ENCODE results near the gene NWD2. TPM values are rescaled to one million over a fixed set of nuclear protein-coding genes. Genes with fewer than 3 reads are reported as not detected.

The NWD2 gene
- total and polyA plus RNA-seq, 2 experiments from 2014 or later = not detected

- Histone ChIP-seq H3F3A (ENCODE audit: insufficient read depth) (no peaks in the 10 kb centered on the region), H3K4me1 (ENCODE audit: insufficient read depth) (no peaks in the 10 kb centered on the region)
Measured at GRCh38 chr4:37442062-37442323, 197.4 kb downstream of the NWD2 start.

GRCh38 chr4:37443137-37443536 is 198.6 kb downstream of the NWD2 start:
- Histone ChIP-seq H3K27me3 (replicated peaks; ENCODE audit: insufficient read depth) (peaks cover 12% of the 10 kb centered on the region), H3K4me1 (ENCODE audit: insufficient read depth) (no peaks in the 10 kb centered on the region), H3K27ac (no peak overlapping the region), H3K4me2 (ENCODE audit: unreplicated experiment) (no peak overlapping the region), H3K9ac (no peak overlapping the region), H3K9me2 (ENCODE audit: insufficient read depth) (no peaks in the 10 kb centered on the region), H3K9me3 (ENCODE audit: low read depth) (no peaks in the 10 kb centered on the region), H3K79me2 (ENCODE audit: insufficient read depth) (no peaks in the 10 kb centered on the region), H4K20me1 (ENCODE audit: insufficient read depth) (no peaks in the 10 kb centered on the region), H3K4me3 (no peak overlapping the region), H2AFZ (no peak overlapping the region), H3F3A (ENCODE audit: insufficient read depth) (no peaks in the 10 kb centered on the region), H3K36me3 (ENCODE audit: low read depth) (no peaks in the 10 kb centered on the region)
- 46 to 49% methylated on average over 4 of the region's 4 CpGs for WGBS, 2 experiments (ENCODE audit: low coverage in 1 of 2, low lambda C conversion rate in 2 of 2, missing lambda C conversion rate in 2 of 2)
- in situ Hi-C loops (cut with MboI) = no loop called here
- TF ChIP-seq EZH2 (IDR thresholded peaks at IDR 0.05; ENCODE audit: insufficient read depth, poor library complexity, severe bottlenecking) = no peak
- no peak for TF ChIP-seq EZH2phosphoT487 (IDR thresholded peaks at IDR 0.05; ENCODE audit: insufficient read depth, low read depth)
- no peak for DNase-seq

More at GRCh38 chr4:37442062-37442323, 197.4 kb downstream of the NWD2 start:
- Histone ChIP-seq H3K36me3 (ENCODE audit: low read depth) (no peaks in the 10 kb centered on the region), H4K20me1 (ENCODE audit: insufficient read depth) (no peaks in the 10 kb centered on the region), H3K79me2 (ENCODE audit: insufficient read depth) (no peaks in the 10 kb centered on the region), H3K4me2 (ENCODE audit: unreplicated experiment) (no peak overlapping the region), H3K27ac (no peak overlapping the region), H2AFZ (no peak overlapping the region), H3K9ac (no peak overlapping the region), H3K27me3 (replicated peaks; ENCODE audit: insufficient read depth) (peaks cover 12% of the 10 kb centered on the region), H3K9me3 (ENCODE audit: low read depth) (no peaks in the 10 kb centered on the region), H3K4me3 (no peak overlapping the region), H3K9me2 (ENCODE audit: insufficient read depth) (no peaks in the 10 kb centered on the region)
- WGBS, 2 experiments (ENCODE audit: low coverage in 1 of 2, low lambda C conversion rate in 2 of 2, missing lambda C conversion rate in 2 of 2) = 0 to 5% methylated on average over 1 of the region's 1 CpG
- in situ Hi-C loops (cut with MboI) = no loop called here
- DNase-seq = no peak
- no peak for TF ChIP-seq EZH2phosphoT487 (IDR thresholded peaks at IDR 0.05; ENCODE audit: insufficient read depth, low read depth)
- no peak for TF ChIP-seq EZH2 (IDR thresholded peaks at IDR 0.05; ENCODE audit: insufficient read depth, poor library complexity, severe bottlenecking)

GRCh38 chr4:37445023-37445422 is 200.5 kb downstream of the NWD2 start:
- in situ Hi-C loops (cut with MboI) = no loop called here
- Histone ChIP-seq H3K9me3 (ENCODE audit: low read depth) (no peaks in the 10 kb centered on the region), H3F3A (ENCODE audit: insufficient read depth) (no peaks in the 10 kb centered on the region), H3K36me3 (ENCODE audit: low read depth) (no peaks in the 10 kb centered on the region), H3K27ac (no peak overlapping the region), H2AFZ (no peak overlapping the region), H3K9me2 (ENCODE audit: insufficient read depth) (no peaks in the 10 kb centered on the region), H3K79me2 (ENCODE audit: insufficient read depth) (no peaks in the 10 kb centered on the region), H3K27me3 (replicated peaks; ENCODE audit: insufficient read depth) (peaks cover 19% of the 10 kb centered on the region), H3K4me1 (ENCODE audit: insufficient read depth) (no peaks in the 10 kb centered on the region), H4K20me1 (ENCODE audit: insufficient read depth) (no peaks in the 10 kb centered on the region), H3K4me3 (no peak overlapping the region), H3K4me2 (ENCODE audit: unreplicated experiment) (no peak overlapping the region), H3K9ac (no peak overlapping the region)
- no peak for TF ChIP-seq EZH2 (IDR thresholded peaks at IDR 0.05; ENCODE audit: insufficient read depth, poor library complexity, severe bottlenecking)
- TF ChIP-seq EZH2phosphoT487 (IDR thresholded peaks at IDR 0.05; ENCODE audit: insufficient read depth, low read depth) = no peak
- no peak for DNase-seq
- WGBS, 2 experiments (ENCODE audit: low coverage in 1 of 2, low lambda C conversion rate in 2 of 2, missing lambda C conversion rate in 2 of 2) = 62 to 69% methylated on average over 9 of the region's 9 CpGs

GRCh38 chr4:37446016-37446415 is 201.5 kb downstream of the NWD2 start:
- peaks cover 24% of the 10 kb centered on the region for H3K27me3 ChIP-seq (replicated peaks; ENCODE audit: insufficient read depth)
- WGBS, 2 experiments (ENCODE audit: low coverage in 1 of 2, low lambda C conversion rate in 2 of 2, missing lambda C conversion rate in 2 of 2) = 14 to 17% methylated on average over 8 of the region's 8 CpGs
- no peak overlapping the region for H3K27ac ChIP-seq
- H3K9ac ChIP-seq = no peak overlapping the region
- TF ChIP-seq EZH2phosphoT487 (IDR thresholded peaks at IDR 0.05; ENCODE audit: insufficient read depth, low read depth) (no peak), EZH2 (IDR thresholded peaks at IDR 0.05; ENCODE audit: insufficient read depth, poor library complexity, severe bottlenecking) (no peak)
- H2AFZ ChIP-seq = no peak overlapping the region
- no peaks in the 10 kb centered on the region for H3K4me1 ChIP-seq (ENCODE audit: insufficient read depth)
- H4K20me1 ChIP-seq (ENCODE audit: insufficient read depth) = no peaks in the 10 kb centered on the region
- H3K9me2 ChIP-seq (ENCODE audit: insufficient read depth) = no peaks in the 10 kb centered on the region
- H3K79me2 ChIP-seq (ENCODE audit: insufficient read depth) = no peaks in the 10 kb centered on the region
- H3K4me2 ChIP-seq (ENCODE audit: unreplicated experiment) = no peak overlapping the region
- H3K36me3 ChIP-seq (ENCODE audit: low read depth) = no peaks in the 10 kb centered on the region
- no peaks in the 10 kb centered on the region for H3K9me3 ChIP-seq (ENCODE audit: low read depth)
- in situ Hi-C loops (cut with MboI) = no loop called here
- no peak overlapping the region for H3K4me3 ChIP-seq
- no peaks in the 10 kb centered on the region for H3F3A ChIP-seq (ENCODE audit: insufficient read depth)
- DNase-seq = no peak

- peak; percentile 14 for DNase-seq
- no peaks in the 10 kb centered on the region for H3K4me1 ChIP-seq (ENCODE audit: insufficient read depth)
- in situ Hi-C loops (cut with MboI) = no loop called here
Measured at GRCh38 chr4:37447886-37448285, 203.3 kb downstream of the NWD2 start.

More at GRCh38 chr4:37447886-37448285, 203.3 kb downstream of the NWD2 start:
- TF ChIP-seq EZH2 (IDR thresholded peaks at IDR 0.05; ENCODE audit: insufficient read depth, poor library complexity, severe bottlenecking) (no peak), EZH2phosphoT487 (IDR thresholded peaks at IDR 0.05; ENCODE audit: insufficient read depth, low read depth) (no peak)
- Histone ChIP-seq H2AFZ (no peak overlapping the region), H3K4me2 (ENCODE audit: unreplicated experiment) (no peak overlapping the region), H3K27ac (no peak overlapping the region), H3F3A (ENCODE audit: insufficient read depth) (no peaks in the 10 kb centered on the region), H3K9ac (no peak overlapping the region), H4K20me1 (ENCODE audit: insufficient read depth) (no peaks in the 10 kb centered on the region), H3K4me3 (no peak overlapping the region), H3K36me3 (ENCODE audit: low read depth) (no peaks in the 10 kb centered on the region), H3K27me3 (replicated peaks; ENCODE audit: insufficient read depth) (peaks cover 22% of the 10 kb centered on the region), H3K9me3 (ENCODE audit: low read depth) (no peaks in the 10 kb centered on the region), H3K9me2 (ENCODE audit: insufficient read depth) (no peaks in the 10 kb centered on the region), H3K79me2 (ENCODE audit: insufficient read depth) (no peaks in the 10 kb centered on the region)
- WGBS, 2 experiments (ENCODE audit: low coverage in 1 of 2, low lambda C conversion rate in 2 of 2, missing lambda C conversion rate in 2 of 2) = 41 to 50% methylated on average over 3 of the region's 3 CpGs

All from GM23248 (cell line).